IPS DF 19.7 (cell line): ENCODE results near the gene HMGB2.

ENCODE experiments used
- DNase-seq: peaks from one replicate; pipeline ENCODE4 v3.0.0-alpha.2; 2013; ENCODE audit warnings: low read depth, low spot score

The HMGB2 gene

DNA sequence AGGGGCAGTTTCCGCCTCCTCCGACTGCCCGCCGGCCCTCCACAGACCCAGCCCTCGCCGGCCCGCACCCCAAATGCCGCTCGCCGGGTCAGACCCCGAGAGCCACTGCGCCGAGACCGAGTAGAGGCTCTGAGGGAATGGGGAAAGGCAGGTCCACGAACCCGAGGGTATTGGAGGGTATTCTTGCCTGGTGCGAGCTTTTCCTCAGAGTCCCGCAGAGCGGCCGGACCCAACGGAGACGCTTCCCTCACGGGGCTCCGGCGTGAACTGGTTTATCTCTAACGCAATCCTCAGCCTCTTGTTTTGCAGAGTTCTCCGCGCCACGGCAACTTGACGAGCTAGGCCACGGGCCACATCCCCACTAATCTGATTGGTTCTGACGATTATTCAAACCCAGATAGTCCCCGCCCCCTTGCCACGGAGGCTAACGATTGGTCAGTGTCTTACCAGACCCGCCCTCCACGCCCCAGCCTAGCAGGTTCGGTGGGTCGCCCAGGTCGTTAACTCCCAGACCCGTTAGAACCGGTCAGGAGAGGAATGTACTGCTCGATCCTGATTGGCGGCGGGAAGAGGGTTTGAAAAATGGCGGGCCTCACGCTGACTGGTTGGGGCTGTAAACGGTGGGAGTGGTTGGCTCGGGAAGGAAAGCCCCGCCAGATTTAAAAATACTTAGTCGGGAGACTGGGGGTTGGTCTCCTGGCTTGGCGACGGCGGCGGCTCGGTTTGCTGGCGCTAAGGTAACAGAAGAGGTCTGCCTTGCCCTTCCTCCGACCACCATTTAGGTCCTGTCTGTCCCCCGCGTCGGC lies at the start of gene HMGB2:
HMGB2 (minus strand) TSS at position 274 of the 806 bp plus-strand sequence. CDS start 709 bp downstream, outside the sequence.
- peak; percentile 96 for DNase-seq

DNA sequence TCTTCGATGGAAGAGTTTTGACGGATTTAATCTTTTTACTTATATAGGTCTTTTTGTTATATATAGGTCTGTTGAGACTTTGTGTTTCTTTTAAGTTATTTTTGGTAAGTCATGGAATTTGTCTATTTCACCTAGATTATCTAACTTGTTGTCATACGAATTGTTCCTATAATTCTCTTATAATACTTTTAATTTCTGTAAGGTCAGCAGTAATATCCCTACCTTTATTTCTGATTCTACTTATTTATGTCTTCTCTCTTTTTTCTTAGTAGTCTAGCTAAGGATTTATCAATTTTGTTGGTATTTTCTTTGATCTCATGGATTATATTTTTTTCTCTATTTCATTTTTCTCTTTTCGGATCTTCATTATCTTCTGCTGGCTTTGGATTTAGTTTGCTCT lies 48.2 kb upstream of the HMGB2 start:
- DNase-seq: no peak

DNA sequence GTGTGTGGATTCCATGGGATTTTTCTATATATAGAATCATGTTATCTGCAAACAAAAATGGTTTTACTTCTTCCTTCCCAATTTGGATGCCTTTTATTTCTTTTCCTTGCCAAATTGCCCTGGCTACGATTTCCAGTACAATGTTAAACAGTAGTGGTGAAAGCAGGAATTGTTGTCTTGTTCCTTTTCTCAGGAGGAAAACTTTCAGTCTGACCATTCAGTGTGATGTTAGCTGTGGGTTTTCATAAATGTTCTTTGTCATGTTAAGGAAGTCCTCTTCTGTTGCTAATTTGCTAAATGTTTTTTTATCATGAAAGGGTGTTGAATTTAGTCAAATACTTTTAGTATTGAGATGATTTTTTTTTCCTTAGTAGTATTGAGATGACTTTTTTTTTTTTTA lies 47.5 kb upstream of the HMGB2 start:
- no peak for DNase-seq

DNA sequence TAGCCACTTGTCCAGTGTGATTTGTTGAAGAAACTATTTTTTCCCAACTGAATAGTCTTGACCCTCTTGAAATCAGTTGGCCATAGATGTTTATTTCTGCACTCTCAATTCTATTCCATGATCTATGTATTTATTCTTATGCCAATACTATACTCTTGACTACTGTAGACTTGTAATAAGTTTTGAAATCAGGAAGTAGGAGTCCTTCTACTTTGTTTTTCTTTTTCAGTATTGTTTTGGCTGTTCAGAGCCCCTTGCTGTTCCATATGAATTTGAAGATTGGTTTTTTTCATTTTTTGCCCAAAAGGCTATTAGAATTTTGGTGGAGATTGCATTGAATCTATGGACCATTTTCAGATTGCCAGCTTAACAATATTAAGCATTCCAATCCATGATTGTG lies 46.8 kb upstream of the HMGB2 start:
- DNase-seq: no peak

DNA sequence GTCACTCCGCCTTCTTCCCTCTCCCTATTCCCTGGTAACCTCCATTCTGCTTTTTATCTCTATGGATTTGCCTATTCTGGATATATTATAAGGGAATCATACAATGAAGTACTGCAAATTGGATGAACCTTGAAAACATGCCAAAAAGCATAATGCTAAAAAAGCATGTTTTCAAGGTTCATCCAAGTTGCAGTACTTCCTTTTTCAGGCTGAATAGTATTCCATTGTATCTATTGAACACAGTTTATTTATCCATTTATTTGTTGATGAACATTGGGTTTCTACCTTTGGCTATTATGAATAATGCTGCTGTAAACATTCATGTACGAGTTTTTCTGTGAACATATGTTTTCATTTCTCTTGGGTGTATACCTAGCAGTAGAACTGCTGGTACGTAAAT lies 45.8 kb upstream of the HMGB2 start:
- DNase-seq: no peak

DNA sequence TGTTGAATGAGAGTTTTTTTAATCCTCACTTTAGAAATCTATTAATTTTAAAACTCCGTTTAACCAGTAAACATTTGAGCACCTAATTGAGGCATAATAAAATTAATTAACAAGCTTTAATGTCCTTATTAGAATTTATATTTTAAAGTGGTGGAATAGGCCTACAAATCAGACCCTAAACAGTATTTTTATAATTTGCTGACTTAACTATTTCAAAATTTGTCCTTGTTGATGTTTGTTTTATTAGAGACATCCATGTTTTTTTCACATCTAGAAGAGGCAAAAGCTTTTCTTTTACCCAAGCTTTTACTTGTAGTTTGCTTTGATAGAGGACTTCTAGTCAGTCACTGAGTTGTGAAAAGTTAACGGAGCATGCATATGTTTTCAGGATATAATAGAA lies 40.4 kb upstream of the HMGB2 start:
- DNase-seq: no peak

DNA sequence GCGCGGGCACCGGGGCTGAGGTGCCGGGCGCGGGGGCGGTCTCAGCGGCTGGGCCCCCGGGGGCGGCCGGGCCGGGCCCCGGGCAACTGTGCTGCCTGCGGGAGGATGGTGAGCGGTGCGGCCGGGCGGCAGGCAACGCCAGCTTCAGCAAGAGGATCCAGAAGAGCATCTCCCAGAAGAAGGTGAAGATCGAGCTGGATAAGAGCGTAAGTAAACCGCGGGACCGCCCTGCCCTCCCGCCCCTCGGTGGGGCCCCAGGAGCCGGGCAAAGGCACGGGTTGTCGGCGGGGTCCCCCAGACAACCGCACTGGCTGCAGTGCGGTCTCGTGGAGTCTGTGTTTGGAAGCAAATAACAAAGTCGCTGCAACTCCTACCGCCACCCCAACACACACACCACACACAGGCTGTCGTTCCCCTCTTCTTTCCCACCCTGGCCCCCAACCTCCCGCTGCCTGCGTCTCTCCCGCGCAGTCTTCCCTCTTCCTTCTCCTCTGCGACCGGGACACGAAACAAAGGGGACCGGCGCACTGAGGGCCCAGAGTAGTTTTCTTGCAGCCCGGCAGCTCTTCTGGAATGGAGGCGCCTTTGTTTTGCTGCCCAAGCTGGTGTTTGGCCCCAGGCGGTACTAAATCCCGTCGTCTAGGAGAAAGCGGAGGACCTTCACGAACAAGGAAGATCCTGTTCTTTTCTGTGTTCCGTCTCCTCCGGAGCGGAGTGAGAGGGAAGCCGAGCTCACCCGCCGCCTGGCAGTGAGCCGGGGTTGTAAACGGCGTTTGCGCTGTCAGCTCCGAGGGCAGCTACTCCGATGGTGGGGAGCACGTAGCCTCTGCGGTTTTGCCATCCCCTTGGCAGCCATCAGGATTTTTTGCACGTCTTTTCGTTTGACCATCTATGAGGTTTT lies 37.4 kb upstream of the HMGB2 start:
- no peak for DNase-seq

DNA sequence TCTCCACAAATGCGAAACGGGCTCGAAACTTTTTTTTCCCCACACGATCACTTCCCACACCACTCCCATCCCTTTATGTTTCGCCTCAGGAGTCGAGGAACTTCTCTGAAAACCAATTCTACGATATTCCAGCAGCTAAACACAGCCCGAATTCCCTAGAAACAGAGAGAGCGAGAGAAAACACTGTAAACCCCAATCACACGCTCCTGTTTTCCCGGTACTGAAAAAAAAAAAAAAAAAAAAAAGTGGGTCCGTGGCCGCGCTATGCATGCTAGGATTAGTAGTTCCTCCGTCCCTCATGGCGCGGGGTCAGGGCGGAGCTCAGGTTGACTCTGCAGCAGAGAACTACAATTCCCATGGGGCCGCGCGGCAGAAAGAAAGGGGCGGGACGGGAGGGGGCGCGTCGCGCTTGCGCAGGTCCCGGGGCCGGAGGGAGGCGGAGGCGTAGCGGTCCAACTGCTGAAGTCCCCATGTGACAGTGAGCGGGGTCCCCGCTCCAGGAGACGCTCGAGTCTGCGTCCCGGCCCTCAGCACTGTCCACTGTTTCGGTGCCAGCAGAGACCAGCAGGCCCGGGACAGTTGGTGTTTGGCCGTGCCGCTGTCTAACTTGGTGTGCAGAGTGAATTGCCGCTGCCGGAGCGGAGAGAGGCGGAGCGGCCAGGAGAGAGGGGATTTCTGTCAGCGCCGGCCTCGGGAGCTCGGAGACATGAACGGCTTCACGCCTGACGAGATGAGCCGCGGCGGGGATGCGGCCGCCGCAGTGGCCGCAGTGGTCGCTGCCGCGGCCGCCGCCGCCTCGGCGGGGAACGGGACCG lies 36.5 kb upstream of the HMGB2 start, which contains the start of gene SAP30:
SAP30 (plus strand) TSS at position 478 of the 815 bp plus-strand sequence; CDS start at position 707, 229 bp downstream.
- DNase-seq: peak; percentile 85

DNA sequence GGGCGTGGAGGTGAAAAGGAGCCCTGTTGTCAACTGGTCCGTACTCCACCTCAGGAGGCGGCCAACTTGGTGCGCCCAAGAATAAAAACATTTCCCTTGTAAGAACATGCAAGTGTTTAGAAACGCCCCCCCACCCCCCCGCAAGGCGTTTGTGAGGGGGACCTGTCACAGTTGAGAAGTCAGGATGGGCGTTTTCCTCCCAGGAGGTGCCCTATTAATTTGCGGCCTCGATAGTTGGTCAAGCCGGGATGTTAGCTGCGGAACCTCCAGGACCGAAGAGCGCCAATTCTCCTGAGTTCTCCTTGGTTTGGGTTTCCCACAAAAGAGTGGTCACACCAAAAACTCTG lies 35.9 kb upstream of the HMGB2 start:
- DNase-seq: no peak

DNA sequence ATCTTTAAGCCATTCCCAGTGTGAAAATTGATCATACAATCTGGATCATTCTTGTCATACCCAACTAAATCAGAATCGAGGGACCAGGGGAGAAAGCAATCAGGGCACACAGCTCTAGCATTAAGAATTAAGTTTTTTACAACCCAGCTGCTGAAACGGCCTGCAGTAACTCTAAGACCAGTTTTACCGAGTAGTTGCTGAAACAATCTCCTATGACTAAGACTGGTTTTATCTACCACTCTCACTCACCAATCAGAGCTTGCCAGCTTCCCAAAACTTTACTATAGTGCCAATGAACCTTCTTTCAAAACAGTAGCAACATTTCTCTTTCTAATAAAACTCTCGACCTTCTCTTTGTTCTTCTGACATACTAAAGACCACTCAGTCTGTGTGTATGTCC lies 33.8 kb upstream of the HMGB2 start:
- DNase-seq: no peak

DNA sequence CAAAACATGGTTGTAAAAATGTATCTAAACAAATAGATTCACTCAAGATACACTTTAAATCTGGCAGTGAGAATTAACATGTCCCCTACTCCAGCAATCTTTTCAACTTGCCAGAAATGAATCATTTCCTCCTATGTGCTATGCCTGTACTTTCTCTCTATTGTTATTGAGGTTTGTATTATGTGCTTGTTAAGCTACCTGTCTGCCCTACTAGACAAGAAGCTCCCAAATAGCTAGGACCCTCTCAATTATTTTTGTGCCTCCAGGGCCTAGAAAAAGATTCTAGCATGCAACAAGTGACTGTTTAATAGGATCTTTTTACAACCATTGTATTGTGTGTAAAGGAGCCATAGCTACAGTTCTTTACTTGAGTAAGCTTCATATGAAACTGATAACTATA lies 33.1 kb upstream of the HMGB2 start:
- no peak for DNase-seq

DNA sequence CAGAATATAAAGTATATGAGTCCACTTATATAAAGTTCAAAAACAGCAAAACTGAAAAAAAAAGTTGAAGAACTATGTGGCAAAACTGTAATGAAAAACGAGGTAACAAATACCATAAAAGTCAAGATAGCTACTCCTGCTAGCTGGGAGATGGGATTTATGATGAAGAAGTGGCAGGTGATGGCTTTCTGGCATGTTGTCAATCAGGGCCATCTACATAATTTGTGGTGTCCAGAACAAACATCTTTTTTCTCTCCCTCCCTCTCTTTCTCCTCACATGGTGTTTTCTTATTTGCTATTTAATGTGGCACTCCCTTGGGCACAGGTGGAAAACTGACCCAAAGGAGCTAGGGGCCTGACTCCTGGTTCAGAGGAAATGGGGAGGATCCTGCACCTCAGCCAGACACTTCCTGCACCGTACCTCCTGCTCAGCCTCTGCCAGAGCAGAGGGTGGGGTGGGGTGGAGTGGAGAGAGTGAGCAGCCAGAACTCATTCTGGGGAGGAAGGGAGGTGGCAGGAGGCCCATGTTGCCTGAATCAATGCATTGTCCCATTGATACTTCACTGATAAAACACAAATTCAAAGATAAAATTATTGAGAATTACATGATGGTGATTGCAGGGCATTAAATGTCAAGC lies 31.3 kb upstream of the HMGB2 start:
- no peak for DNase-seq

DNA sequence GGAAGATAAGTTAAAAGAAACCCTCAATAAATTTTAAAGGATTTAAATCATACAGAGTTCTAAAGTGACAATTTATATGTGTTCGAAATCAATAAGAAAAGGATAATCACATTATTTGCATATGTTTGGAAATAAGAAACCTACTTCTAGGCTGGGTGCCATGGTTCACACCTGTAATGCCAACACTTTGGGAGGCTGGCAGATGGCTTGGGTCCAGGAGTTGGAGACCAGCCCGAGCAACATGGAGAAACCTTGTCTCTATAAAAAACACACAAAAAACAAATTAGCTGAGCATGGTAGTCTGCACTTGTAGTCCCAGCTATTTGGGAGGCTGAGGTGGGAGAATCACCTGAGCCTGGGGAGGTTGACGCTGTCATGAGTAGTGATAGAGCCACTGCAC lies 28.5 kb upstream of the HMGB2 start:
- DNase-seq: no peak

DNA sequence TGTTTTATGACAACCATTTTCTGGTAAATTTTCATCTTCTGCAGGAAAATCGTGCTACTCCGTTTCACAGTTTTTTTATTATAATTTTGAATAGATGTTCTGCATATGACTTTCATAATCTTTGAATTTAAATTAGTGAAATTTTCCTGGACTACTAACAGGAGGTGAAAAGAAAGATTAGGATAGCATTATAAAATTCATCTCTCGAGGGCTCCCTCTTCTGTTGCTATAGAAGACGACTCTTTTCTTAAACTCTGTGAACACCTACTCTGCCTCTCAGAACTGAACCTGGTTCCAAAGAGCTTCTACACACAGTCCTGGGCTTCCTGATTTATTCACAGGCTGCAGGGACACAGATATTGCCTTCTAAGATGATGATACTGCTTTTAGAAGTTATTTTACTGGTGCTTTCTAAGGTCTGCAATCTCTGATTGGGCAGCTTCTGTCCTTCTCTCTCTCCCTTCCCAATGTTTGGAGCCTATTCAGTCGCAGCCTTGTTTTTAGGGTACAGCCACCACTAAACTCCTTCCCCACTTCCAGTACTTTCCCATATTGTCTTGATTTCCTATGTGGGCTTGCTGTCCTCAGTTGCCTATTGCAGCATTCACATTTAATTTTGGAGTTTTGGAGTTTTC lies 26.5 kb upstream of the HMGB2 start:
- DNase-seq: no peak

DNA sequence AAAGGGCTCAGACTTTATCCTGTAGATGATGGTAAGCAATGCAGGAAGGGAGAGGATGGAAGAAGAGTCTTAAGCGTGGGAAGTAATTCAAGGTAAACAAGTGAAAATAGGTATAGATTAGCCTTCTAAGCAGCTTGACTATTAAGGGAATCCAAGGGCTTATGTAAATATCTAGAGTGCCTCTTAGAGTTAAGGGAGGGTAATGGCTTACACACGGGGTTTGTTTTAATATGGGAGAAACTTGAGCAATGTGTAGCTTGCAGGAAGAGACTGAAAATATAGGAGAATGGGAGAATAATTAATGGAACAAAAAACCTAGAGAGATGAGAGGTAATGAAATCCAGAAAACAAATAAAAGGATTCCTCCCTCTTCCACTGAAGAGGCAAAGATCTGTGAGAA lies 23.8 kb upstream of the HMGB2 start:
- no peak for DNase-seq

DNA sequence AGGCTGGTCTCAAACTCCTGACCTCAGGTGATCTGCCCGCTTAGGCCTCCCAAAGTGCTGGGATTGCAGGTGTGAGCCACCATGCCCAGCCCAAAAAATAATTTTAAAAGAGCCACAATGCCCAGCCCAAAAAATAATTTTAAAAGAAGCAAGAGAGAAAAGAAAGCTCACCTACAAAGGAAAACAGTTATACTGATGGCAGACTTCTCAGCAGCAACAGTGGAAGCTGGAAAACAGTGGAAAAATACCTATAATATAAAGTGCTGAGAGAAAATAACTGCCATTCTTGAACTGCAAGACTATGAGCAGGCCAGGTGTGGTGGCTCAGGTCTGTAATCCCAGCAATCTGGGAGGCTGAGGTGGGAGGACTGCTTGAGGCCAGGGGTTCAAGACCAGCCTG lies 13.3 kb upstream of the HMGB2 start:
- no peak for DNase-seq

DNA sequence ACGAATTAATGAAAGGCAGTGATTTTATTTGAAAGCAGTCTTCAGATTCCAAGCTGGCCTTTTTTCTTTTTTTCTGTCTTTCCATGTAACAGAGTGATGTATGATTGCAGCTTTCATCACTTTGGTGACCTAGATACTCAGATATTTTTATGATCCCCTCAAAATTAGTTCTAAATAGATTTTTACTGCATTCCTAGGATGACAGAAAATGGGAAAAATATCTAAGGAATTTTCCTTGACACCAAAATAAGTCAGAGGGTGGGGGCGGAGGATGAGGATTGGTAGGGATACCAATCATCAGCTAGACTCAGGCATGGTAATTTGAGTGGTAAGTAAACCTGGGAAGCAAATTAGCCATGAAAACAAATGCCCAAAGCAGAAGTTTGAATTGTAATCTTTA lies 11.9 kb upstream of the HMGB2 start:
- DNase-seq: no peak

DNA sequence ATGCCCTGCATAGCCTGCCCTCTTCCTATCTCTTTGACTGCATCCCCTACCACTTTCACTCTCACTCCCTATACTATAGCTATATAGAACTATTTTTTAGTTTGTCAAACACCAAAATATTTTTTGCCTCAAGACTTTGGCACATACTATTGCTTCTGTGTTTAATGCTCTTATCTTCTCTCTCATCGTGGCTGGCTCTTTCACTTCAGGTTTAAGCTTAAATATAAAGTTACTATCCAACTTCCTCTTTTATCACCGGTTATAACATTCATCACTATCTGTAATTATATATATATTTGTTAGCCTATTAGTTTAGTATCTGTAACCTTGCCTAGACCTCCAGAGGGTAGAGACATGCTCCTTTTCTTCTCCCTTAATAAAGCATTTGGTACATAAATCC lies 11.5 kb upstream of the HMGB2 start:
- no peak for DNase-seq

DNA sequence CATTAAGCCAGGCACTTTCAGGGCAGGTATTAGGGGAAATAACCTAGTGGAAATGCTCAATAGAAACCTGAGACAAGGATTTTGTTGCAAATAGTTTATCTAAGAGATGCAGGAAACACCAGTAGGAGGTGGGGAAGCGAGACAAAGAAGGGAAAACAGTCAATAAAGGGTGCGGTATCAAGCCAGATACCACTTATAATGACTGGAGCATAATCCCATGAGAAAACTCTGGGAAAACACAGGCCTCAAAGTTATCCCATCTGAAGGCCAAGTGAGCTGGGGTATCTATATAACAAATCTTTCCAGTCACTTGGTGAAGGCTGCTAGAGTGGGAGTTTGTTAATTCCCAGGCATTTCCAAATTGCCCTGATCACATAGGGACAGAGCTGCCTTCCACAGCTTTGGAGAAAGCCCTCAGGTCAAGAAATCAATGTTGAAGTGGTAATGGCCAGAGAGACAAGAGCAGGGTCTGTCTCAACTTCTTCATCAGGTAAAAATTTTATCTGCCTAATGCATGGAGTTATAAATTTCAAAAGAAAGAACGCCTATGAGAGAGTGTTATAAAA lies 9.8 kb upstream of the HMGB2 start:
- no peak for DNase-seq

DNA sequence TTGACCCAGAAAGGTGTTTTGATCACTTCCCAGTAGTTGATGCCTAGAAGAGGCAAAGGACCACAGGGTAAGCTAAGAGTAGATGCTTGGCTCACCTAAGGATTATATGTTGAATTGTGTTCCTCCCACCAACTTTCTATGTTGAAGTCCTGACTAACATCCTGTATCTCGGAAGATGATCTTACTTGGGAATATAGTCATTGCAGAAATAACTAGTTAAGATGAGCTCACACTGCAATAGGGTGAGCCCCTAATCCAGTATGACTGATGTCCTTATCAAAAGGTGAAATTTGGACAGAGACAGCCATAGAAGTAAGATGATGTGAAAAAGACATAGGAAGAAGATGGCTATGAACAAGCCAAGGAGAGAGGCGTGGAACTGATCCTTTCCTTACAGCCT lies 3.3 kb upstream of the HMGB2 start:
- no peak for DNase-seq
